A673 (cell line): ENCODE data around the gene NOD1.

Experiments
- CTCF ChIP-seq: fragments of 300-800, 200-600 bp; sonication (generic); conservative IDR thresholded peaks from 2 replicates; pipeline ENCODE4 v1.5.1; 2017; ENCODE audit warnings: low read depth, mild to moderate bottlenecking, antibody characterized with exemption, low read length, moderate library complexity, mixed read lengths
- EZH2 ChIP-seq: fragments of 200-600 bp; sonication (generic); IDR thresholded peaks from 2 replicates; pipeline ENCODE4 v1.6.1; 2017; ENCODE audit warnings: borderline replicate concordance, low read depth, mild to moderate bottlenecking, mixed read lengths, antibody characterized with exemption, low read length; ENCODE audit not compliant: poor library complexity, severe bottlenecking

DNA sequence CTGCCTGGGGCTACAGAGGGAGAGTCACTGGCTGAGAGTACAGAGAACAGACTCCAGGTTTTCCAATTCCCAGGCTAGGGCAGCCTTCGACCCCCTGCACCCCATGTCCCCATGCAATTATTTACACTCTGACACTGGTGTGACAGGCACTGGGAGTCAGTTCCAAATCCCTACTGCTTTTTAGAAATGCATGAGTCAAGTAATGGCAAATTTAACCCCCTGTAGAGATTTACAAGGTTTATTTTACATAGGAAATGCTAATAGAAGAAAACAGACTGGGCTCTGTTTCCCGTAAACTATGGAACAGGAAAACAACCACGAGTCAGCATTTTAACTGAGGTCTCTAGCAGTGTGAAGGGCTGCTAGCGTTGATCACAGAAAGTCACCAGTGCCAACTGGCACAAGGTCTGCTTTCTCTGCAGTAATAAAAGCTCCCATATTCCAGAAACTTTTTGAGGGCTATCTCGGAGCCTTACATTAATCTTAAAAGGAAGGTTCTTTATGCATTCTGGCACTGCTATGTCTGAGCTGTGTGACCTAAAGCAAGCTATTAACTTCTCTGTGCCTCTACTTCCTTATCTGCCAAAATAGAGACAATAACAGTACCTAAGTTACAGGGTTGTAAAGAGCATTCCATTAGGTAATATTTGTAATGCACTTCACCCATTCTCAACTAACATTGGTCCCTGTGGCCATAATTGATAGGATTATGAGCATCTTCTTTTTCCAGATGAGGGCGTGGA is 28.2 kb downstream of the NOD1 start:
- TF ChIP-seq CTCF (no peak), EZH2 (no peak)
